HL-60/S4 (cell line): ENCODE data around the gene KRTAP4-5.
"Not testable (repeated sequence)": the region's sequence is repeated elsewhere in the genome, so short reads cannot be mapped to it uniquely, and the experiment has no call there.

Experiments
- in situ Hi-C: fragments of 300-500 bp; cut with MboI; formaldehyde crosslinking; loops from 2 replicates; pipeline ENCODE4 v1.14.3; 2022; ENCODE audit warnings: low sequenced_read_pairs

KRTAP4-5 gene

DNA sequence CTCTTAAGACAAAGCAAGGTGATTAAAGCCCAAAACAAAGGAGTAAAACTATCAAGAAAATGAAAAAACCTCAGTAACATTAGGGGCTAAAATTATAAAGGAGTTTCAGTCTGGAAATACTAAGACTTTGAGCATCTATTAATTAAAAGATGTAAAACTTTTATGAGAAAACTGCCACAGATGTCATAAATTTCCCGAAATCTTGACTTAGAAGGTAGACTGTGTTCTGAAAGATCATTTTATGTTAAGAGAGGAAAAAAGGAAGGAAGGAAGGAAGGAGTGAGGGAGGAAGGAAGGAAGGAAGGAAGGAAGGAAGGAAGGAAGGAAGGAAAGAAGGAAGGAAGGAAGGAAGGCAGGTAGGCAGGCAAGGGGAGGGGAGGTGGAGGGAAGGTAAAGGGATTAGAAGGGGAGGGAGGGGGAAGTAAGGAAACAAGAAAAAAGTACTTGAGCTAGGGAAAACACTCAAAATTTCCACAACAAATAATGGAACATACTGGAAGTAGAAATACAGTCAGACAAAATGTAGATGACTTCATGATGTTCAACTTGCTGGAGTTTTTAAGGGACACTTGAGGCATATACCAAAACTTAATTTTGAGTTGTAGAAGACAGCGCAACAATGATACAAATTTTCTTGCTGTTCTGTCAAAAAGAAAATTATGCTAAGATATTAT, 2.0 kb downstream of the KRTAP4-5 start:
- in situ Hi-C loops: no loop called here

DNA sequence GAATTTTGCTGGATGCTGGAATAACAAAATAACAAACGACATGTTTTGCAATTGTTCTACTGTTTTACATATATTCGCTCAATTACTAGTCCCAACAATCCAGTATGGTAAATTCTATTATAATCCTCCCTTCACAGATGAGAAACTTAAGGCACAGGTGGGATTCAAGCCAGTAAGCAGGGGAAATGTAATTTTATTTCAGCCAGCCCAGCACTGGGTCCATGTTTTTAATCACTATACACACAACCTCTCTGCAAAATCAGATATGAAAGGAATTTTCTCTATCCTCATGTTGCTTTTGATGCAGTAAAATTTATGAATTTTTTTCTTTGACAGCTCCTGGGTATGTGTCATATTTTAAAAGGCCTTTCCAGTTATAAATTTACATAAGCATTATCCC, 4.4 kb downstream of the KRTAP4-5 start:
- in situ Hi-C loops: no loop called here

DNA sequence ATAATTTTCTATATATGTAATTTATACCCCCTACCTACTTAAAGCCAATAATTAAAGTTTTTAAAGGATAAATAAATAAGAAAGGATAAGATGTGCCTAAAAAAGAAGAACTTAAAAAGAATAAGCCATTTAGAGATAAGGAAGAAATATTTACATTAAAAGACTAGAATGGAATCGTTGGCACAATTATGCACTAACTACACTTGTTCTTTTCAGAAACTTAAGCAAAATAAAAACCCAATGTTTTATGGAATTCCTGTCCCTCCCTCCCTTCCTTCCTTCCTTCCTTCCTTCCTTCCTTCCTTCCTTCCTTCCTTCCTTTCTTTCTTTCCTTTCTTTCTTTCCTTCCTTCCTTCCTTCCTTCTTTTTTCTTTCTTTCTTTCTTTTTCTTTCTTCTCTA, 4.8 kb downstream of the KRTAP4-5 start:
- in situ Hi-C loops: no loop called here

DNA sequence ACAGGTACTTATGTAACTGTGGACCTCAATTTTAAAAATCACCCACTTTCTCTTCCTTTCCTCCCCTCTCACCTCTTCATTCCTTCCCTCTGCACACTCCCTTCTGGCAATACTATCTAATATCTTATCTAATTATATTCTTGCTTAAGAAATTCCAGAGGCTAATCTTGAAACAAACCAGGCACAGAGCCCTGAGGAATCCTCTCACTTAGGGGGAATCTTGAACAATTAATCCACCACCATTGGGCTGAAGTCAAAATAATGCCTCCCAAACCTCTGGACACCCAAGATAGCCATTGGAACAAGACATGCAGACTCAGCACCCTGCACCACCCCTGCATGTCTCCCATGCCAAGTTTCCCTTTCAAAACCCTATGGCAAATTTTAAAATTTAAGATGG, 8.3 kb downstream of the KRTAP4-5 start:
- in situ Hi-C loops: no loop called here

DNA sequence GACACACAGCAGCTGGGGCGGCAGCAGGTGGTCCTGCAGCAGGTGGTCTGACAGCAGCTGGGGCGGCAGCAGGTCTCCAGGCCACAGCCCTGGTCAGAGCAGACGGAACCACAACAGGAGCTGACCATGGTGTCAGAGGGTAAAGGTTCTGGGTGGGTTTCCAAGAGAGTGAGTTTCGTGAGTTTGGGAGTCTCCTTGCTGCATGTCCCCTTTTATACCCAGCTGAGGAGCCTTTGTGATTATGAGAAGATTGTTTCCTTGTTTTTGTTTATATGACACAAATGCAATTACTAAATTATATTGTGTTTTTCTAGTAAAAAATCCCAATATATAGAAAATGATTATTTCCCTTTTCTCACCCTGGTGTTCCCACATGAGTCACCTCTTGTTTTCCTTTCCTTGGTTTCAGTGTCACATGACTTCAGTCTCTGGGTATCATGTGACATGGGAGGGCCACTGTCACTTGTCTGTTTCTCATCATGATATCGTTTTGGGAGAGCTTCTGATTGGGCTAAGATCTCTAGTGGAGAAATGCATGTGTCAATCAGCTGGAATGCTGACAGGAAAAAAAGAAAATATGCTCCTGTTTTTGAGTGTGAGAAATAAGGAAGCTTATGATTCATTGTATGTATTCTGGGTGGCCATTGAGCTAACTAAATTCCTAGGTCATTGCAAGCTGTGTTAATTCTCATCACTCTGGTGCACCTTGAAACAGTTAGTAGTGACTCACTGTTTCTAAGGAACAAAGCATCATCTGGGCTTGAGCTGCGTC, 9.1 kb downstream of the KRTAP4-5 start, which contains the start of gene KRTAP4-6:
TSS of gene KRTAP4-6 (minus strand) at position 185 of the 772 bp plus-strand sequence. CDS start at position 128, 57 bp downstream.
- in situ Hi-C loops: no loop called here

DNA sequence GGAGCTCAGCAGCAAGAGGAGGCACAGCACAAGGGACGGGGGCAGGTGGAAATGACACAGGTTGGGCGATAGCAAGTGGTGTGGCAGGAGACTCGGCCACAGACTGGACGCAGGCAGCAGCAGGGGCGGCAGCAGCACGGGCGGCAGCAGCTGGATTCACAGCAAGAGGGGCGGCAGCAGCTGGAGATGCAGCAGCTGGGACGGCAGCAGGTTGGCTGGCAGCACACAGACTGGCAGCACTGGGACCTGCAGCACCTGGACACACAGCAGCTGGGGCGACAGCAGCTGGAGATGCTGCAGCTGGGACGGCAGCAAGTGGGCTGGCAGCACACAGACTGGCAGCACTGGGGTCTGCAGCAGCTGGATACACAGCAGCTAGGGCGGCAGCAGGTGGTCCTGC, 9.8 kb downstream of the KRTAP4-5 start:
- in situ Hi-C loops: not testable (repeated sequence)

DNA sequence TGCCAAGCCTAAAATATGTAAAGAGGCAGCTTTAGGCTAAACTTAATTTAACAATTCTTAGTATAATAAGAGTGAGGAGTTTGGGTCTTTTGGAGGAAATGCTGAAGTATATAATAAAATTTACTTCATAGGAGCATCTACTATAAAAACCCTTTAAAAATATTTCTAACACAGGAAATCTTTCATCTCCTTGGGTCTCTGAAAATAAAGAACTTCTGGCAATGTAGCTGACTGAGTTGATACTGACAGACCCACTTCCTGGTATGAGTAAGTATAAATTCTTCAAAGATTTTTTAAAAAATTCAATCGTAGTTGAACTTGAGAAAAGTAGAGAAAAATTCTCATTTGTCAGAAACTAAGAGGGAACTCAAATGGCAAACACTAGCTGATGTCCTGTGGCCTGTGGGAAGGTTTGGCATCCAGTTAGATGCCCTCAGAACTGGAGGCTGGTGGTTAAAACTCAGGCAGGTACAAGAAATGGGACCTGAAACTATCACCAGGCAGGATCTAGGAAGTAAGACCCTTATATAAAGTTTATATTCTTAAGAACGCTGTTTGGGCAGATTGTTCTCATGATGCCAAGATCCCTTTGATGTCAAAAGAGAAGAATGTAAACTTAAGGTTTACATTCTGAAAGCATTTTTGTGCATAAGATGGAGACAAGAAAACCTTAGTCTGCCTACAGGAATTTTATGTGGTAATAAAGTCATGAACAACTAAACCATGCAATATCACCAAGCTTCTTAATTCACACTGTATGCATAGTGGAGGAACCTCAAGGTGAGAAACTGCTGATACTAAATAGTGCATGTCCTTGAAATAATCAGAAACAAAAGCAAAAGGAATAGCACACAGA, 15.5 kb downstream of the KRTAP4-5 start:
- in situ Hi-C loops: no loop called here

DNA sequence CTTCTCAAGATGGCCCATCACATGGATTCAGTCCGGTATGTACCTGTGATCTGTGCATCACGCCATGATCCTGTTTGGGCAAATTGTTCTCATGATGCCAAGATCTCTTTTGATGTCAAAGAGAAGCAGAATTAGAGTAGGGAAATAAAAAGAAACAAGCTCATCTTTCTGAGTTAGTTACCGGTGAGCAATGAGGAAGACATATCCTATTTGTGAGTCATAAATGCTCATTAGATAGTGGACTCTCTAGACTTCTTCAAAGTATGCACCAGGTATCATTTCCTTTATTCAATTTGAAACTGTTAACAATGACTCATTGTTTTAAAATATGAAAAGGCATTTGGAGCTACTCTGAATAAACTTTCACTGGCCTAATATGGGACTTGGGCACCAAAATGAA, 17.6 kb downstream of the KRTAP4-5 start:
- in situ Hi-C loops: no loop called here

DNA sequence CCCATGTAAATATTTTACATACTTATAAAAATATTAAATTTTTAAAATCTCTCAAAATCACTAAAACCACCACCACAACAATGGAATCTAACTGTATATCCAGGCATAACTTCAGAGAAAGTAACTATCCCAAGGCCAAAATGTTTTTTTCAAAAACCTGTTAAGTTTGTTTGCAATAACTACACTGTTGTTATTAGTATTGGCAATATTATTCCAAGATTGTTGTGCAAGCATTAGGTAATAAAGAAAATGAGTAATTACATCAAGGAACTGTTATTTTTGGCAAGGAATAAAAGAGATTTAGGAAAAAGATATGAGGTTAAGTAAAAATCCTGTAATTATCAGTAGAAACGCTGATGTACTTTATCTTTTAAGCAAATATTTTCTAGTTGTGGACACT, 22.3 kb downstream of the KRTAP4-5 start:
- in situ Hi-C loops: no loop called here

DNA sequence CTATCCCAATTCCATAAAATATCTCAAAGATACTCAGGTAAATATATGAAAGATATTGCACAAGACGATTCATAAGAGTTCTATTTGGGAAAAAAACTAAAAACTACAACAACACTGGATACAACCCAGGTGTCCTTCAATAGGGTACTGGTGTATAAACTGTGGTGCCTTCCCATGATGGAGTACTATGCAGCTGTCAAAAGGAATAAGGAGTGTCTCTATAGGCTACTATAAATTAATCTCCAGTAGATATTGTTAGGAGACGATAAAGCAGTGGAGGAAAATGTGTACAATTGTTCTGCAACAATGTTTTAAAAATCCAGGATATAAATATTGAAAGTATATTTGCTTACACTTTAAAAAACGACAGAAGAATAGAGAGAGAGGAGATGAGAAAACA, 23.2 kb downstream of the KRTAP4-5 start:
- in situ Hi-C loops: no loop called here

DNA sequence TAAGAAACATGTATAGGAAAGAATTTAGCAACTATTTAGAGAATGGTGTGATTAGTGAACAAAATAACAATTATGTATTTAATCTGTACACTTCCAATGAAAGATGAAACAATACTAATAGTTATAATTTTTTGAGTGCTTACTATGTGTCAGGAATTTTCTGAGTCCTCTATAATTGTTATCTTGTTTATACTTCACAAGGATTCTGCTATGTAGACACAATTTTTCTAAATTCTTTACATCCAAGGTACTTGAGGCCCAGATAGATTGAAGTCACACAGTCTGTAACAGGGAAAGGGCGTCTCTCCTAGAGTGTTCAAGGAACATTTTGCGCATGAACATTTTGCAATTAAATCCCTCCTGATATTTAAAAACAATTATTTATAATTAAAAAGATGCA, 24.6 kb downstream of the KRTAP4-5 start:
- in situ Hi-C loops: no loop called here

DNA sequence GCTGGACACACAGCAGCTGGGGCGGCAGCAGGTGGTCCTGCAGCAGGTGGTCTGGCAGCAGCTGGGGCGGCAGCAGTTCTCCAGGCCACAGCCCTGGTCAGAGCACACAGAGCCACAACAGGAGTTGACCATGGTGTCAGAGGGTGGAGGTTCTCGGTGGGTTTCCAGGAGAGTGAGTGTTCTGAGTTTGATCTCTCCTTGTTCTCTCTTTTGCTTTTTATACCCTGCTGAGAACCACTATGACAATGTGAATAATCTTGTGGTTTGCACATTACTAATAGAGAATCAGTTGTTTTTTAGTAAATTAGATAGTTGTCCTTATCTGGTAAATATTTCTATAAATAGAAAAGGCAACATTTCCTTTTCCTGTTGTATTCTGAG, 25.6 kb downstream of the KRTAP4-5 start, which contains the start of gene KRTAP4-12:
TSS of gene KRTAP4-12 (minus strand) at position 192 of the 381 bp plus-strand sequence. CDS start at position 132, 60 bp downstream.
- in situ Hi-C loops: not testable (repeated sequence)

DNA sequence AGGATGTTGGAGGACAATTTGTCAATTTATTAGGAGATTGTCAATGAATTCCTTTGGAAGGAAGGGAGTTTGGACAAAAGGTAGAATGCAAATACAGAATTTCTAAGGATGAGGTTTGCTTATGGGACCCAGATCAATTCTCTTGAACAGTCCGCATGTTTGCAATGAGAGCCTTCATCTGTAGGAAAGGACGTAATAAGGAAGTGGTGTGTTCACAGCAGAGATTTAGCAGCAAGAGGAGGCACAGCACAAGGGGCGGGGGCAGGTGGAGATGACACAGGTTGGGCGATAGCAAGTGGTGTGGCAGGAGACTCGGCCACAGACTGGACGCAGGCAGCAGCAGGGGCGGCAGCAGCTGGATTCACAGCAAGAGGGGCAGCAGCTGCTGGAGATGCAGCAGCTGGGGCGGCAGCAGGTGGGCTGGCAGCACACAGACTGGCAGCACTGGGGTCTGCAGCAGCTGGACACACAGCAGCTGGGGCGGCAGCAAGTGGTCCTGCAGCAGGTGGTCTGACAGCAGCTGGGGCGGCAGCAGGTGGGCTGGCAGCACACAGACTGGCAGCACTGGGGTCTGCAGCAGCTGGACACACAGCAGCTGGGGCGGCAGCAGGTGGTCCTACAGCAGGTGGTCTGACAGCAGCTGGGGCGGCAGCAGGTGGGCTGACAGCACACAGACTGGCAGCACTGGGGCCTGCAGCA, 26.2 kb downstream of the KRTAP4-5 start:
- in situ Hi-C loops: not testable (repeated sequence)

DNA sequence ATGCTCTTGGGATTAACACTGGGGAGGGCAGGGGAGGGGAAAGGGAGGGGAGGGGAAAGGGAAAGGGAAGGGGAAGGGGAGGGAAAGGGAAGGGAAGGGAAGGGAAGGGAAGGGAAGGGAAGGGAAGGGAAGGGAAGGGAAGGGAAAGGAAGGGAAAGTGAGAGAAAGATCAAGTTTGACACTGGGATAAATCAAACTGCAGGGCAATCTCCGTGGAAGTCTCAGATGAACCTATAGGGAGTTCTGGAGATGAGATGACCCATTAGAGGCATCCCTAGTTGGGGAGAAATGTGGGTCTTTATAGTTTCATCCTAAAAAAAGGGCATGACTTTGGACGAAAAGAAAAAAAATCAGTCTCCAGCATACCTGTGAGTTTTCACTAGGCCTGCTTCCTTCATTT, 27.9 kb downstream of the KRTAP4-5 start:
- in situ Hi-C loops: no loop called here

DNA sequence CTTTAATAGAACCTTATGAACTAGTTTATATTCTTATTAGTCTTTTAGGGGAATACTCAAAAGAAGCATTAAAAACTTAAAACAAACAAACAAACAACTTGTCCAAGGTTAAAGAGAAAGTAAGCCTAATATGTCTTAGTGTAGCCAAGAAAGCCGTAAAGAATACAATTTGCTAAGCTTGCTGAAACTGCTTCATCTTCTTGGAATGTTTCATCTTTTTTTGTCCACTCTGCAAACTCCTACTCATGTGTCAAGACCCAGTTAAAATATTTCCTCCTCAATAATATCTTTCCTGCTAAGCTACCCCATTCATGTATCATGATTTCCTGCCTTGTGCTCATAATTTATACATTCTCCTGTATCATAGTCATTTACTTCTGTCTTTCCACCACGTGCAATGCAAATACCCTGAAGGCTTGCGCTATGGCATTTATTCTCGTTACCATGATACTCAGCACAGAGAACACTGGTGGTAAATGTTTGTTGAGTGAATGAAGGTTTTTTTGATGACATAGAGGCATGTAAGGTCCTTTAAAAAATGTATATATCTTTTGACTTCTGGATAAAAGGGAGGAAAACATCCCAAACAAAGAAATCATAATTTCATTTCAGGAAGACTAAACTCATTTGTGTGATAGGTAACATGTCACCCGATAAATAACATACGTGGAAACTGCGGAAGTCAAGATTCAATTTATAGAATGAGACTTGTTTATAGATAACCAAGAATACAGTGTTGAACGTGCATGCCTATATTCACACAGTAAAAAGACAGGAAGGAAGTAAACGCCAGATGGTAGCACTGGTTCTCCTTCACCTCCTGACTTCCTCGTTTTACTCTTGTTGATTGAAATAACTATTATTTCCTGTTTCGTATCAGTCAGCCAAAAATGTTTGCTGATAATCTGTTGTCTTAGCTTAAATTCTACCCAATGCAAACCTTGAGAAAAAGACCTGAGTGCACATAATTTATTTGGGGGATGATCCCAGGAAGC, 29.6 kb downstream of the KRTAP4-5 start:
- in situ Hi-C loops: not testable (repeated sequence)

DNA sequence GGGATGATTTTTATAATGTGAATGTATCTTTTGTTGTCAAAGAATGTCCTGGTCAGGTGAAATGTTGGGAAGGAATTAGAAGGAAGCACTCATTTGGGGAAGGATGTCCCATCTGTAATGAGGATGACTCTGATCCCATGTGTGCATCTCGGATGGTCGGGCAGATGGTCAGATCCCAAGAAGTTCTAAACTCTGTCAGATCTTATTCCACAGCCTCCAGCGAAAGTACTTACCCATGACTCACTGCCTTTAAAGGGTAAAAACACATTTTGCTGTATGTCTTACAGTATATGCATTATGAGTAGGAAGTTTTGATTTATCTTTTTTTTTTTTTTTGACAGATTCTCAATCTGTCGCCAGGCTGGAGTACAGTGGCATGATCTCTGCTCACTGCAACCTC, 30.9 kb downstream of the KRTAP4-5 start:
- in situ Hi-C loops: no loop called here

DNA sequence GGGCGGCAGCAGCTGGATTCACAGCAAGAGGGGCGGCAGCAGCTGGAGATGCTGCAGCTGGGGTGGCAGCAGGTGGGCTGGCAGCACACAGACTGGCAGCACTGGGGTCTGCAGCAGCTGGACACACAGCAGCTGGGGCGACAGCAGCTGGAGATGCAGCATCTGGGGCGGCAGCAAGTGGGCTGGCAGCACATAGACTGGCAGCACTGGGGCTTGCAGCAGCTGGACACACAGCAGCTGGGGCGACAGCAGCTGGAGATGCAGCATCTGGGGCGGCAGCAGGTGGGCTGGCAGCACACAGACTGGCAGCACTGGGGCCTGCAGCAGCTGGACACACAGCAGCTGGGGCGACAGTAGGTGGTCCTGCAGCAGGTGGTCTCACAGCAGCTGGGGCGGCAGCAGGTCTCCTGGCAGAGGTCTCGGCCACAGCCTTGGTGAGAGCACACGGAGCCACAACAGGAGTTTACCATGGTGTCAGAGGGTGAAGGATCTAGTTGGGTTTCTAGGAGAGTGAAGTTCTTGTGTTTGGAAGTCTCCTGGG, 31.7 kb downstream of the KRTAP4-5 start, which contains the start of gene KRTAP4-11:
TSS of gene KRTAP4-11 (minus strand) at position 528 of the 541 bp plus-strand sequence. CDS start at position 470, 58 bp downstream.
- in situ Hi-C loops: not testable (repeated sequence)

DNA sequence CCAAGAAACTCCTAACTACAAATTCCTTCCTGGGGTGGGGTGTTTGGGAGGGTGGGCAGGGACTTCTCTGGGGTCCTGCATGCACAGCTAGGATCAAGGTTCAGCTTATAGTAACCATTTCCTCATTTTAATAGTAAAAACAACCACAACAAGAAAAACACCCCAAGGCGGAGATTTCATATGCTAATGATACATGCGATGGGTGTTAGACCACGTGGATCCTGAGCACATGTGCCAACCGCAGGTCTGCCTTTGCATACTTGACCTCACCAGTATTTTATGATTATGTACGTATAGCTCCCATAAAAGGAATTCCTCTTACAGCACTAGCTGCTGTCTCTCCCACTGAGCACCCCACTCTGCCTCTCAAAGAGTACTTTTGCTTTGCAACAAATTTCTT, 33.3 kb downstream of the KRTAP4-5 start:
- in situ Hi-C loops: no loop called here
